ENCODE data around the gene COL13A1.

COL13A1 gene

DNA sequence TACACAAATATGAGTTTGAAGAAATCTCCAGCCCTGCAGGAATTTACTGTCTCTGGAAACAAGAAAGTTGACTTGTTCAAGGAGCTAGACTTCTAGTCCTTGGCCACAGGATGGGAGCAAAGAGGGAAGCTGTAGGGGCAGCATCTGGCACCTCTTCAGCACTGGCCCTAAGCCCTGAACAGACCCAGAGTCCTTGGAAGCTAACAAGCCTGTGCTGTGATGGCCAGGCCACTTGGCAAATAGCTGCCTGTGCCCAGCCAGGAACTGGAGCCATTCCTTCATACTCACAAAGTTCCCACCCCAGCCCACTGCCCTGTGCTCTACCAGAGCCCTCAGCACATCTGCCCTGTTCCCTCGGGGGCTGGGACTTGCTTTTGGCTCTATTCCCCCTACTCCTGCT, 9.4 kb upstream of the COL13A1 start:
- DNase-seq: no peak

DNA sequence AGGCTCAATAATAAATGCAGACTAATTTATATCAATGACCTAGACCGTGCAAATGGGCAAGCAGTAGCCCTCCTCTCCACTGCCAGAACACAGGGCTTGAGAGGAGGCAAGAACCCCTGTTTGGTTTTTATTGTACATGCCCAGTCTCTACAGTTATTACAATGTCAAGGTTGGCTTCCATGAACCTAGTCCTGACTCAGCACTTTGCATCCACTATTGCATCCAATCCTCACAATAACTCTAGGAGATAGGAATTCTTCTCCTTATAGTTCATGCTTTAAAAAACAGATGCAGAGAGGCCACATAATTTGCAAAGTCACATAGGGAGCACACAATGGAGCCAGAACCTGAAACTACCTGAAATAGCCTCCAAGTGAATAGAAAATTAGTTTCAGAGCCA, 7.0 kb upstream of the COL13A1 start:
- no peak for DNase-seq

DNA sequence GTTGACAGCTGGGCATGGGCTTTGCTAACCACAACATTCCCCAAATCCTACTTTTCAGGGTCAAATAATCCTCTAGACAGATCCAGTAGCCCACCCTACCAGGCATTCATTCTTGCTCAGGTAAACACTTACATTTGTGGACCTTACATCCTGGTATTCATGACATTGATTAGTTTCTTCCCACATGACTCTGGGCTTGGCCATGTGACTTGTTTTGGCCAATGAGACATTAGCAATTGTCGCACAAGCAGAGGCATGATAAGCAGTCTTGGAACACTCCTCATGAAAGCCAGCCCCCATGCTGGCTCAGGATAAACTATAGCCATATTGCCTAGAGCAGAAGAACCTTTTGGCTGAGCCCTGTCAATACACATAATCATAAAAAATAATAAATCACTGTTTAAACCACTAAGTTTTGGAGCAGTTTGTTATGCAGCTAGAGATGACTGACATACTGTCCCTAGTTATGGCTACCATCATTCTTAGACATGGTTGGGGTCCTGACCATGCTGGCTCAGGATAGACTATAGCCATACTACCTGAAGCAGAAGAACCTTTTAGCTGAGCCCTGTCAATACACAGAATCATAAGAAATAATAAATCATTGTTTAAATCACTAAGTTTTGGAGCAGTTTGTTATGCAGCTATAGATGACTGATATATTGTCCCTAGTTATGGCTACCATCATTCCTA, 6.3 kb upstream of the COL13A1 start:
- DNase-seq: no peak

DNA sequence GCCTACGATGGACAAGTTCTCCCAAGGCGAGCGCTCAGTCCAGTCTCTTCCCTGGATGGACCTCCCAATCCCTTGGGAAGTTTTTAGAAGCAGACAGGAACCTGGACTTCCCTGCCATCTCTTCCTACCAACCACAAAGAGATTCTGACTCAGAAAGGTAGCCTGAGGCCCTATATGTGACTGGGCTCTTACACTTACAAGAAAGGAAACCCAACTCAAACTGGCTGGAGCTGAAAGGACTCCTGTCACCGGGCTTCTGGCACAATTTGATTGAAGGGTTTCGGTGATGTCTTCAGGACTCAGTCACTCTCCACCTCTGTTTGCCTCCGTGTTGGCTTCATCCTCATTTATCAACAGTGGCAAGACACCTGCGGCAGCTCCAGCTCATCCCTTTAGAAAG, 3.7 kb upstream of the COL13A1 start:
- DNase-seq: no peak

DNA sequence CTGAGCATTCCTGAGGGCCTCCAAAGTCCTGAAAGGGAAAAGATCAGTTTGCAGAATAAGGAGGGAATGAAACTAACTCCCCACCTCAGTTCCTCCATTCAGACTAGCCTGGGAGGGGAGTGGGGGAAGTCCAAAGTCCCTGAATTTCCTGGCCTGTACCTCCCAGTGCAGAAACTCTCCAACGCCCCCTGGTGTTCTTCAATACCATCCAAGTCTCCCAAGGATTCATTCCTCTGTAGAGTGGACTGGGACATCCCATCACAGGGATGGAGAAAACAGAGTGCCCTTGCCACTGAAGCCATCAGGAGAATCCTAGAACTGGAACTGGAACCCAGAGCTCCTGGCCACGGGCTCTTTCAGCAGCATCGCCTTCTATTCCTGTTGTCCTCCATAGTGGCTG, 1.6 kb upstream of the COL13A1 start:
- DNase-seq: no peak

DNA sequence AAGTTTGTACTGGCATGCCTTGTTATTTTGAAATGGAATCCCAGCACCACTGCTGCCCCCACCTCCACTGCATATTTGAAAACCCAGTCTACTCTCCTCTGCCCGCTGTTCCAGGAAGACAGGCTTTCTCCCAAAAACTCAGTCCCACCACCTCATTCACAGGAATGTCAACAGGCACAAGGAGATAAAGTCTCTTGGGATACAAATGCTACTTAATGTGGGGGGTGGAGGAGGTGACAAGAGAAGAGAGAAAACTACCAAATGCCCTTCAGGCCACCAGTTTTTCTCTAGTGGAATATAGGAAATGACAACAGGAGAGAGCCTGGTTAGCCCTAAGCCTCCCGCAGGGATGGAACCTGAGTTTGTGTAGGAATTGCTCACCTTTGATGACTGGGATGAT, 1.0 kb upstream of the COL13A1 start:
- no peak for DNase-seq

DNA sequence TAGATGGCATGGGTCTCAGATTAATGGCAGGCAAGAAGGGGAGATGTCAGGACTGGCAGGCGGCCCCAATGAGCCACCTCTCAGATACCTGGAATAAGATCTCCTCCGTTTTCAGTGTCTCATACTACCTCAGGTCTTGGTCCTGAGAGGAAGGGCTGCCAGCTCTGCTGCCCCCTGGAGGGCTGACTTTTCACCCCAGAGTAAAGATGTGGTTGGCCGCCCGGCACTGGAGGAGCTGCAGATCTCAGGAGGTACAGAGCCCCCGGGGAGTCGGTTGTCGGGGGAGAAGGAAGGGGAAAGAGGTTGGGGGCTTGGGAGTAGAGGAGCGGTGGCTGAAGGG, 642 bp upstream of the COL13A1 start:
- no peak for DNase-seq

DNA sequence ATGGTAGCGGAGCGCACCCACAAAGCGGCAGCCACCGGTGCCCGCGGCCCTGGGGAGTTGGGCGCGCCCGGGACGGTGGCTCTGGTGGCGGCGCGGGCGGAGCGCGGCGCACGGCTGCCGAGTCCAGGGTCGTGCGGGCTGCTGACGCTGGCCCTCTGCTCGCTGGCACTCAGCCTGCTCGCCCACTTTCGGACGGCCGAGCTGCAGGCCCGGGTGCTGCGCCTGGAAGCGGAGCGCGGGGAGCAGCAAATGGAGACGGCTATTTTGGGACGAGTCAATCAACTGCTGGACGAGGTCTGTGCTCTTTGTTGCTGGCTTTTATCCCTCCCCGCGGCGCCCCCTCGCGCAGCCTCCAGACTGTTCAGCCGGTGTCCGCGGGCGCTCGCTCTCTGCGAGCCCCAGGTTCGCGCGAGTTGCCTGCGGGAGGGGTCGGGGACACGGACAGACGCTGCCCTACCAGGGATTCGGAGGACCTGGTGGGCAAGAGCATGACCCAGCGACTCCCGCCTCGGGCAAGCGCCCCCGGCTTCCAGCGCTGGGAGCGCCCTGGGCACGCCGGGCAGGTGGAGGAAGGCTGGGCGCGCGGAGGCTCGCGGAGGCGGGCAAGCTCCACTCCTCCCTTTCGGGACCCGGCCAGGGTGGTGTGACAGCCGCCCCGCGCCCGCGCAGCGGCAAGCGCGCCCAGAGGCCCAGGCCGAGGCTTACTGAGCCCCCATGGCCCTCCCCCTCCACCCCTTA, 887 bp downstream of the COL13A1 start:
- no peak for DNase-seq

DNA sequence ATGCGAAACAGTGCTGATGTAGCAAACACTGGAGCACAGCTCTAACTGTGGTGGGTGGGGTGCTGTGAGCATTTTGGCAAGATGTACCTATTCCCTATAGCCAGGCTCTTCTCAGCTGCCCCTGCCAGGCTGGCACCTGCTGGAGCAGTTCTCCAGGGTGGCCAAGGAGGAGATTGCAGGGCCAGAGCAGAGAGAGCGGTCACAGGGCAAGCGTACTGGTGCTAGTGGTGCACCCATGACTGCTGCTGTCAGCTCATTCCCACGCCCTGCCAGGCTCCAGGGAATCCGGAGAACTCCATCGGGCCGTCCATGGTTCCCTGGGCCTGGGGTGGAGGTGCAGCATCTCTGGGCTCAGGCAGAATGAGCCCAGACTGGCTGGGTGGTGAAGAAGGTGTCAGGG, 2.1 kb downstream of the COL13A1 start:
- no peak for DNase-seq

DNA sequence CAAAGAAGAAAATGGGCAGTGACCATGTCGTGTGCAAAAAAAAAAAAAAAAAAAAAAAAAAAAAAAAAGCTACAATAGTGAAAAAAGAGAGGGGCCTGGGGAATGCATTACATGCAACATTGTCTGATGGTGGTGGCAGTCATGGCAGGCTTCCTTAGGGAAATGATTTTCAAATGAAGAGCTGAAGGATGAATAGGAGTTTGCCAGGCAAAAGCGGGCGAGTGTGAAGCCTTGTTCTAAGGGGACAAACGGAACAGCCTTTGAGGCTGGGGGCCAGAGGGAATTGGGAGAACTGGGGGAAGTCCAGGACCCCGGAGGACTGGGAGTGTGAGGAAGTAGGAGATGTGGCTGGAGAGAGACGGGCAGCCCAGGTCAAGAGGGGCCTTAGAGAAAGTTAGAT, 3.1 kb downstream of the COL13A1 start:
- no peak for DNase-seq

DNA sequence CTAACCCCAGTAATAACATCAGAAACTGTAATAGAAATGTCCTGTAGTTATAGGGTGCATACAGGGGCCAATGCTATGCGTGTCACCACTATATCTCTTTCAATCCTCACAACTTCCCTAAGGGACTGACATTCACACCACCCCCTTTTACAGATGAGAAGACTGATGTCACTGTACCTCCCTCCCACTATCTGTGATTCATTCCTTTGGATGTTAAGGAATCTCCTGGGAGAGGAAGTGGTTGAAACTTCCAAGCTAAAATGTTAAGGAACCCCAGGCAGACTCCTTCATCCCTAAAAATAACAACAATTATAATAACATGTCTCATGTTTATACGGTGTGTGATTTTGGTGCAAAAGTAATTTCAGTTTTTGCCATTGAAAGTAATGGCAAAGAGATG, 5.4 kb downstream of the COL13A1 start:
- DNase-seq: no peak

DNA sequence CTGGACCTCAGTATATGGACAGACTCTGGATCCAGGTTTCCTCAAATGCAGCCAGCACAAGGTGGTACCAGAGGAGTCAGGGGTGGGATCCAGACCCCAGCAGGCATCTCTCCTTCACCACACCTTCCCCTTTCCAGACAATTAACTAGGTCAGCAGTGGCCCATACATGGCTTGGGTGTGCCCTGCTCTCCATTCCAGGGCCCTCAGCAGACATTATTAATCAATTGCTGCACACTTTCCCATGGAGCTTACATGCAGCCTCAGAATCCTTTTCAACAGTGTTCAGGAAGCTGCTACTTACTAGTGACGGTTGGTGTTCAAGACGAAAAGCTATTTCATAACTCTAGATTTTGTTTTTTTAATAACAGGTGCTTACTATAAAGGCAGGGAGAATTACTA, 6.0 kb downstream of the COL13A1 start:
- DNase-seq: no peak

DNA sequence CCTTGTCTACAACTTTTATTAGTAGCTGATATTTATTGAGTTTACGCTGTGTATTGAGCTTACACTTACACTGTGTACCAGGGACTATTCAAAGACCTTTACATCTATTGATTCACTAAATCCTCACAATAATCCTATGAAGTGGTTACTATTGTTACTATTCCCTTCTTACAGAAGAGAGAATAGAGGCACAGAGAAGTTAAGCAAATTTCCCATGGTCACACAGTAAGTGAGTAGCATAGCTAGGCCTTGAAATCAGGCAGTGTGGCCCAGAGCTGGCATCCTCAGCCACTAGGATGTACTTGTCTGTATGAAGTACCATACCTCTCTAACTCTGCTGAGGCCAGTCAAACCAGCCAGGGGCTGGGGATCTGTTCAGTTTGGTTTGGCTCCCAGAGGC, 7.6 kb downstream of the COL13A1 start:
- DNase-seq: no peak

DNA sequence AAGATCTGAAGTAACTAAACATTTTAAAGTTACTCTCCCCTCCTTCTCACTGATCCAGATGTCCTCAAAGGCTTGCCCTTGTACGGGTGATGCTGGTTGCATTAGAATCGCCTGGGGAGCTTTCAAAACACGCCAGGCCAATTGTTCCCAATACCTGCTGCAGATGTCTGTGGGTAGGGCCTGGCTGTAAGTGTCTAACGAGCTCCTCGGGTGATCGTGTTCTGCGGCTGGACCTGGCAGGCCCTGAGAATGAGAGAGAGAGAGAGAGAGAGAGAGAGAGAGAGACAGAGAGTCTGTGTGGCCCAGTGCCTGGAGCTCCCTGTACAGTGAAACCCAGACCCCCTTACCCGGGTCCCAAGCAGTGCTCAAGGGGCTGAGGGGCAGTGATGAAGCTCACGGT, 8.4 kb downstream of the COL13A1 start:
- no peak for DNase-seq

DNA sequence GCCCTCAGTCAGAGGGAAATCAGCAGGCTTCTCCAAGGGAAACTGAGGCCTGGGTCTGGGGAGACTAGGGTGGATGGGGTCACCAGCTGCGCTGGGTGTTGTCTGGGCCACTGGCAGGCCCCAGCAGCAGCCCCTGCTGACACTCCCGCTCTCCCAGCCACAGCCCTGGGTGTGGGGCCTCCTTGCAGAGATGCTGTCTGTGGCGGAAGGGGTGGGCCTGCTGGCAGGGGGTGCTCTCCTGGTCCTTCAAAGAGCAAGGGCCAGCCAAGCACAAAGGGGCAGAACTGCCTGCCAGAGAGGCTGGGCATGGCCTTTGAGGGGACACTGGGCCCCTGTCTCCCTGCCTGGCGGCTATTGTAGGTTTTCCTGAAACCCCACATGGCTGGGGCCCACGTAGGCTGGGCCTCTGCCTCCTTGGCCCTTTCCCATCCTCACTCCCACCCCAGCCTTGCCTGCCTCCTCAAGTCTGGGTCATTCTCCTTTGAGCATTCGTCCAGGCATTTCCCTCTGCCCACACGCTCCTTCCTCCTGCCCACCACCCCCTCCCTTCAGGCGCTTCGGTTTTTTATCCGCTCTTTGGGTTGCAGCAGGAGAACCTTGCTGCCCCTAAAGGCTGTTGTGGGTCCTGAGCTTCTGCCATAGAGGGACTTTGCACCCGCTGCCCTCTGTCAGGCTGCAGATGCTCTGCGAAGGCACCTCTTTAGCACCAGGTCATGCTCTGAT, 9.1 kb downstream of the COL13A1 start:
- DNase-seq: no peak

DNA sequence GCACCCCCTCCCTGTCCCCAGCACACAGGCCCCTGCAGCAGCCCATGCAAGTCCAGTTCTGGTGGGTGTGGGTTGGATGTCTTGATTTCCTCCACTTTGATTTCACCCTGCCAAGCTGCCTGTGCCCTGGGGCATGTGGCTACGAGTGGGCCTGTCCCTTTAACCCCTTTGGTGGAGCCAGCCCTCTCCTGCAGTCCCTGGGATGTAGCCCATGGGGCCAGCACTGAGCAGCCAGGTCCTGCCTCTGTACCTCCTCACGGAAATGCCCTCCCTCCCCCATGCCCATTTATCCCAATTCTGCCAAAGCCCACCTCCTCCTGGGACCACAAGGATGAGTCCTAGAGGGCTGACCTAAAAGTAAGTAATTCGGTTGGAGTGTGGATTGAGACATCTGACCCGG, 11.9 kb downstream of the COL13A1 start:
- no peak for DNase-seq

DNA sequence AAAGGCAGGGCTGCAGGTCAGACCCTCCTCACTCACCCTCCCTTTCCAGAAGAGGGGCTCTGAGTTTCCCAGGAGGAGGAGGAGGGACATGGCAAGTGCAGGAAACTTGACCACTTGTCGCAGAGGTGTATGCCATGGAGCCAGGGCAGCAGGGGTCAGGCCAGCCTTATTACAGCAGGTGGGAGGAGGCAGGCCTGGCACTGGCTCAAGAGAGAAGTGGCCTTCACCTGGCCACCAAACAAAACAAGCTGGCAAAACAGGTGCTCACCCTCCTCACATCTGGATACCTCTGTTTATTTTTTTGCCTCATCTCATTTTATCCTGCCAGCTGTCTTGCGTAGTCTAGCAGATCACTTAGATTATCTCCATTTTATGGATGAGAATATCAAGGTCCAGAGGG, 12.5 kb downstream of the COL13A1 start:
- no peak for DNase-seq

DNA sequence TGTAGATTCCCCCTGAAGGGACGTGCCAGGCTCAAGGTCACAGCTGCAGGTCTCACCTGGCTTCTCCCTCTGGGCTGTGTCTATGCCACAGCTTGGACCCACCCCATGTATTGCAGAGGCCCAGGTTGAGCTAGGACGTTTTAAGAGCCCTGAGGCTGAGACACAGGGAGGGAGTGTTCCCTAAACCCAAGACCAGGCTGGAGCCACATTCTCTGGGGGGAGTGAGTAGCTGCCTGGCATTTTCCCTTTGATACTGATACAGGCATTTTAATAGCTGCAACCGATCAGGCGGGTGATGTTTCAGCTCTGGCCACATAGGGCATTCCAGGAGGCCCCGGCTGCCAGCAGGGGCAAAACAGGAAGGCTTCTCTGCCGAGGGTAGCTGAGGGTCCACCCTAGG, 13.4 kb downstream of the COL13A1 start:
- no peak for DNase-seq

DNA sequence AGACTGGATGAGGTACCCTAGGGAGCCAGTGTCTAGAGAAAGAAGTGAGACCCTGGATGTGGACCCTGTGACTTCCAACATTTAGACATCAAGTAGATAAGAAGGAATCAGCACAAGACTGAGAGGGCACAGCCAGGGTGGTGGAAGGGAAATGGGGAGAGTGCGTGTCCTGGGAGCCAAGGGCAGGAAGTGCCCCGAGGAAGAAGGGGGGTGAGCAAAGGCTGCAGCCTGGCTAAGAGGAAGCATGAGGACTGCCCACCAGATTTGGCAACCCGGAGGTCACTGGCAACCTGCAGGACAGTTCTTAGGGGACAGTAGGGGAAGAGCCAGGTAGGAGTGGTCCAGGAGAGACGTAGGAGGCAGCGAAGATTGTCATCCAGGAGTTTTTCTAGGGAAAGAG, 14.8 kb downstream of the COL13A1 start:
- DNase-seq: no peak

DNA sequence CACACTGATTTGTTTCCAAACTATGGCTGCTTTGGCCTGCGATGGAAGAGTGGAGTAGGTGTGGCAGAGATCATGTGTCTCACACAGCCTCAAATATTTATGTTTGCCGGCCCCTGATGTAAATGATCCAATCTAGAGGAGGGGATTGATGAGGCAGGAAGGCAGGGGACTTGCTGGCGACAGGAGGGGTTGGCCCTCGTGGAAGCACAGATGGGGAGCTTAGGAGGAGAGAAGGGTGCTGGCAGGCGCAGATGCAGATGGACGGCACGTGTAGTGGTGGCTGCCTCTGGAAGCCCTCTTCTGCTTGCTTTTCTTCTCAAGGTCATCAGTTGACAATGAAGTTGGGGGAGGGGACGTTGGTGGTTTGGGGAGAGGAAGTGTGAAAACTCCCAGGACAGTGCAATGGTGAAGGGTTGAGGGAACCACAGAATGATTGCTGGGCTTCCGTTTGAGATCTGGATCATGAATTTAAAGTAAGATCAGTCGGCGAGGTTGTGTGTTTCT, 15.4 kb downstream of the COL13A1 start:
- DNase-seq: peak; percentile 10

DNA sequence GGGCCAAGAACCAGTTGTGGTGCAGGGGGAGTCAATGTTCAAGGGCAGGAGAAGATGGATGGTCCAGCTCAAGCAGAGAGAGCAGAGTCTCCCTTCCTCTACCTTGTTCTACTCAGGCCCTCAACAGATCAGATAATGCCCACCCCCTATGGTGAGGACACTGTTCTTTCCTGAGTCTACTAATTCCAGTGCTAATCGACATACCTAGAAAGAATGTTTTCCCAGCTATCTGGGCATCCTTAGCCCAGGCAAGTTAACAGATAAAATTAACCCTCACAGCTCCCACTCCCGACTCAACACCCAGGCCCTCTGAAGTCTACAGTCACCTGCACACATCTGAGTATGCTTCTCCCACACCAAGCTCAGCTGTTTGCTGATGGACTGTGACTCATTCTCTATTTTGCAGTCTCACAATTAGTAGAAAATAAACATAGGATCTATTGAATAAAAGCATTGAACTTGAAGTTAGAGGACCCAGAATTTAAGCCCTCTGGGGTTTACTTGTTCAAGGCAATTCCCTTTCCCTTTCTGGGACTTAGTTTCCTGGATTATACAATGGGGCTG, 17.1 kb downstream of the COL13A1 start:
- no peak for DNase-seq

DNA sequence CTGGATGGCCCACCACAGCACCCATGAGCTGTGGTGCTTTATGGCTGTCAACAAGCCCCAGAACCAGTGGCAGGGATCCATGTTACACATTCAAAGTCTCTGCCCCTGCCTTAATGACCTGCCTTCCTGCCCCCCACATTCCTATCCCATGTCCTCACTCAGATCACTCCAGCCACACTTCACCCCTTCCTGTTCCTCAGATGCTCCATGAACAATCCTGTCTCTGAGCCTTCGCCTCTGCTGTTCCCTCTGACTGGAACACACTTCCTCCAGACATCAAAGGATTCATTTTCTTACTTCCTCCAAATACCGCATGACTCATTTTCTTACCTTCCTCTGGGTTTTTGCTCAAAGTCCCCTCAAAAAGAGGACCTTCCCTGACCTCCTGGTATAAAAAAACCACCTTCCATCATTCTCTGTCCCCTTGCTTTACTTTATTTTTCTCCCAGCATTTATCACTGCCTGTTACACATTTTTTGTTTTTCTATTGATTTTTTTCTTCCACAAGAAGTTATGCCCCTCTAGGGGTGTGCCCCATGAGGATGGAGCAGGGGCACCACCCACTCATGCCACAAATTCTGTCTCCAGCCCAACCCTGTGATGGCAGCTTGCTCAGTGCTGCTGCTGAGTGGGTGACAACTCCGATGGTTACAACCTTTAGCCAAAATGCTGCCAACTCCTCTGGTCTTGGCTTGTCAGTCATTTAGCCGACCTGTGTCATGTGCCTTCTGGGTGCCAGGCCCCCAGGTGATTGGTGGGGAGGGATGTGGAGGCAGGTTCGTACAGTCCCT, 18.2 kb downstream of the COL13A1 start:
- DNase-seq: no peak

DNA sequence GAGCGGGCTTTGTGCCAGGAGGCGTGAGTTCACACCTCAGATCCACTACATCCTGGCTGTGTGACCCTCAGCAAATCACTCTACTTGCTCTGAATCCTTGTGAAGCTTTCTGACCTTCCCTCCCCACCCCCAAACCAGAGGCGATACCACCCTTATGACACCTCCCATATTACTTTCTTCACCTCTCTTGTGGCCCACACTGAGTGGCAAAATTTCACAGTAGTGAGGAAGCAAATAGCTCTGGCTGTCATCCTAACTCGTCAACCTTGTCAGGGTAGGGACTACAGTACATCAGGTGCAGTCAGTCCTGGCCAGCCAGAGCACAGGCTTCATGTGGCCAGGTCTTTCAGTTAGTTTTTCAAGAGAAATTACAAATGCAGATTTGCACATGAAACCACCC, 19.1 kb downstream of the COL13A1 start:
- DNase-seq: no peak
